ENCODE data around the gene EIF2S2. TPM values are rescaled to one million over a fixed set of nuclear protein-coding genes. Genes with fewer than 3 reads are reported as not detected.

Gene EIF2S2
- total RNA-seq, 4 donors from 2014 or later, result 39.0 to 79.3 (median 64.4) TPM

GRCh38 chr20:34090645-34091044, 21.4 kb downstream of the EIF2S2 start:
- no peaks in the 10 kb centered on the region for H3K27me3 ChIP-seq
- peaks cover 6 to 100% (median 65%) of the 10 kb centered on the region in 3 donors for H3K36me3 ChIP-seq
- 92 to 100% methylated on average over 2 of the region's 2 CpGs for WGBS, 2 donors
- no peak overlapping the region for H3K4me3 ChIP-seq
- no peak overlapping the region for H3K27ac ChIP-seq
- no peaks in the 10 kb centered on the region for H3K9me3 ChIP-seq
- H3K4me1 ChIP-seq, result peaks cover 0 to 26% (median 6%) of the 10 kb centered on the region in 3 donors
- intact Hi-C loops (cut with DNase I), result no loop called here
- no peak for DNase-seq
- no peak for TF ChIP-seq CTCF (IDR thresholded peaks at IDR 0.05)
- TF ChIP-seq POLR2A (IDR thresholded peaks at IDR 0.05), result no peak

DNA sequence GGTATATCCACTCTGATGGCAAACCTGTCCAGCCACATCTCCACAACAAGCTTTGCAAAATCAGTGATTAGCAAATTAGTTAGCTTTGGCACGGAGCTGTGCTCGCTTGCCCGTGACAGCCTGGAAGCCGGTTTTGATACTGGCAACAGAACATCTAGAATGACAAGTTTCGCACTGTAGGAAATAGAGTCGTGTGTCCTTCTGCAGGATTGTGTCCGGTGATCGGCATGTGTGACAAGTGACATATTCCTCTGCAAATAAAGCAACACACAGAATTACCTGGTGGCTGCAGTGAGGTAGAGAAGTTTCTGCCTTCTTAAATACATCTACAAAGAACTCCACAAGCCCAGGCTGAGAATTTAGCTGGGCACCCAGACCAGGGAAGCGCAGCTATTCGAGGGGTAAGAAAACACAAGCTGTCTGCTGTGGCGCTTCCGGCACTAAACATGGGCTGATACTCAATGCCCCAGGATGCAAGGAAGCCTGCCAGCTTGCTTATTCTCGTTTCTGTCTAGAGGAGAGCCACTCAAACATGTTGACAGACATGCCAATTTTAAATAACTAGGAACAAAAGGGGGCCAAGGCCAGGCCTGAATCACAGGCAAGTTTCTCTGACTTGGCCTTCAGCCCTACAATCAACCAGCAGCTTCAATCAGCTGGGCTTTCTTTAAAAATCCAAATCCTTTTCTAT, 22.2 kb downstream of the EIF2S2 start:
- H3K27ac ChIP-seq, result peak overlapping the region in 1 of 4 donors; percentile 33
- no peaks in the 10 kb centered on the region for H3K27me3 ChIP-seq
- DNase-seq, result no peak
- no peak overlapping the region for H3K4me3 ChIP-seq
- intact Hi-C loops (cut with DNase I), result no loop called here
- H3K36me3 ChIP-seq, result peaks cover 6 to 100% (median 62%) of the 10 kb centered on the region in 3 donors
- WGBS, 2 donors, result 48 to 80% methylated on average over 12 to 13 of the region's 13 CpGs
- H3K4me1 ChIP-seq, result peaks cover 0 to 26% (median 6%) of the 10 kb centered on the region in 3 donors
- no peaks in the 10 kb centered on the region for H3K9me3 ChIP-seq
- TF ChIP-seq POLR2A (IDR thresholded peaks at IDR 0.05), result no peak

- H3K27me3 ChIP-seq, result no peaks in the 10 kb centered on the region
- no peak overlapping the region for H3K27ac ChIP-seq
- H3K9me3 ChIP-seq, result no peaks in the 10 kb centered on the region
- 71 to 78% methylated on average over 3 of the region's 5 CpGs for WGBS, 2 donors
- TF ChIP-seq POLR2A (IDR thresholded peaks at IDR 0.05) (no peak), CTCF (IDR thresholded peaks at IDR 0.05) (no peak)
- intact Hi-C loops (cut with DNase I), result no loop called here
- H3K4me1 ChIP-seq, result peaks cover 0 to 26% (median 6%) of the 10 kb centered on the region in 3 donors
- no peak overlapping the region for H3K4me3 ChIP-seq
- no peak for DNase-seq
- H3K36me3 ChIP-seq, result peaks cover 6 to 100% (median 59%) of the 10 kb centered on the region in 3 donors
These were observed 22.9 kb downstream of the EIF2S2 start for GRCh38 chr20:34089175-34089479.

DNA sequence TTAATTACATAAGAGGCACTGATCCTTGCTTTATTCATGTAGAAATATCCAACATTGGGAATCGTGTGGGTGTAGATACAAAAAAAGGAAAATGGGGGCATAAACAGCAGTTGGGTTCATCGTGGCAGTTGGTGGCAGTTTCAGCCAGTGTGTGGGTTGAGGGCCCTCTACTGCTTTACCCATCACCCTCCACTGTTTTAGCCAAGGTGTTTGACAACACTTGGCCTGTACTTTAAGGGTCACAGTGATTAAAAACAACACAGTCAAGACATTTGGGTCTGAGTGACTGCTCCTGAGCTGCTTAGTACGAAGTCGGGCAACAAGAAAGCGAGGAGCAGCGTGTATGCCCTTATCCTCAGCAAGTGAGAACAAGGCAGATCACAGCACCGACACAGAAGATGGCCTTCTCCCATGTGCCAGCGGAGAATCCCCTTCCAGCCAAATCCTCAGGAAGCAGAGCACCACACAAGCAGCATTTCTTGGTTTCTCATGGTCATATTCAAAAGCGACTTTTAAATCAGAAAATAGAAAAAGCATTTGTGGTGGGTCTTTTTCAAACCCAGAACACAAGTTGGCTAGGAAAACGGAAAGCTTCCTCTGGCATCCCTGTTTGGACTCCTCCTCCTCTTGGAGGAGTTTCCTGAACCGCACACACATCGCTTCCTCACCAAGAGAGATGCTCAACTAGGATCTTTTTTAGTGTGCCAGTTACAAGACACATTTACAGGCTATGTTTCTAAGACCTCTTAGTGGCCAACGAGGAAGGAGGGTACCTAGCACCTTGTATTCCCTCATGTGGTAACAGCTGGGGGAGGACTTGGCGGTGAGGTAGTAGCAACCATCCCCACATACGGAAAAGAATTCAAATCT, 23.5 kb downstream of the EIF2S2 start:
- Histone ChIP-seq H3K36me3 (peaks cover 6 to 100% (median 59%) of the 10 kb centered on the region in 3 donors), H3K27ac (no peak overlapping the region), H3K9me3 (no peaks in the 10 kb centered on the region), H3K4me1 (peaks cover 0 to 30% (median 6%) of the 10 kb centered on the region in 3 donors), H3K27me3 (no peaks in the 10 kb centered on the region), H3K4me3 (no peak overlapping the region)
- DNase-seq, result no peak
- 82% methylated on average over 15 of the region's 15 CpGs for WGBS, 2 donors
- intact Hi-C loops (cut with DNase I), result no loop called here
- TF ChIP-seq POLR2A (IDR thresholded peaks at IDR 0.05) (no peak), CTCF (IDR thresholded peaks at IDR 0.05) (no peak)

- Histone ChIP-seq H3K9me3 (no peaks in the 10 kb centered on the region), H3K36me3 (peaks cover 0 to 98% (median 44%) of the 10 kb centered on the region in 3 donors), H3K27ac (no peak overlapping the region), H3K4me1 (peaks cover 0 to 38% (median 13%) of the 10 kb centered on the region in 3 donors), H3K4me3 (no peak overlapping the region), H3K27me3 (no peaks in the 10 kb centered on the region)
- DNase-seq, result no peak
- intact Hi-C loops (cut with DNase I), result no loop called here
- 84 to 91% methylated on average over 5 of the region's 5 CpGs for WGBS, 2 donors
- no peak for TF ChIP-seq POLR2A (IDR thresholded peaks at IDR 0.05)
- no peak for TF ChIP-seq CTCF (IDR thresholded peaks at IDR 0.05)
These were observed 26.5 kb downstream of the EIF2S2 start for GRCh38 chr20:34085544-34086040.
